Frontal cortex (tissue), 4 donors: ENCODE results near the gene RNASE1. TPM values are rescaled to one million over a fixed set of nuclear protein-coding genes. Genes with fewer than 3 reads are reported as not detected.

ENCODE experiments used
- DNase-seq, 2 donors: peaks; one replicate each; pipeline ENCODE4 v3.0.0; 2012; ENCODE audit warnings: low spot score in 2 of 2
- FAIRE-seq: peaks from 2 replicates; lab custom pipeline; 2012; peaks lifted over from hg19 to GRCh38; lab: Jason Lieb, UNC
- total RNA-seq: library from RNA; depleted of rRNA; stranded (reverse); fragments of >200 nt; gene quantifications from one replicate; pipeline ENCODE4 v1.2.3, GENCODE V29; 2014
- donor health status: control.
- donor health status: control.
- donor health status: control.

Gene RNASE1
- total RNA-seq, 1 donor from 2014 or later: 12.2 TPM

GRCh38 chr14:20811986-20812975 is 9.6 kb upstream of the RNASE1 start:
- no peak for DNase-seq
- FAIRE-seq: no peak

GRCh38 chr14:20809917-20810316 is 7.3 kb upstream of the RNASE1 start:
- FAIRE-seq (no peak), DNase-seq (no peak)

GRCh38 chr14:20808162-20808483 is 5.5 kb upstream of the RNASE1 start:
- no peak for DNase-seq
- FAIRE-seq: no peak

- FAIRE-seq (no peak), DNase-seq (no peak)
Observed at GRCh38 chr14:20807304-20808161, 4.9 kb upstream of the RNASE1 start.

- FAIRE-seq: no peak
Observed at GRCh38 chr14:20805485-20805884, 2.8 kb upstream of the RNASE1 start.

GRCh38 chr14:20803223-20803622 is 579 bp upstream of the RNASE1 start:
- FAIRE-seq: no peak
- no peak for DNase-seq

More at GRCh38 chr14:20805485-20805884, 2.8 kb upstream of the RNASE1 start:
- no peak for DNase-seq

GRCh38 chr14:20801726-20802125 is 918 bp downstream of the RNASE1 start:
- no peak for FAIRE-seq
- no peak for DNase-seq

GRCh38 chr14:20799892-20800544 is 2.6 kb downstream of the RNASE1 start:
- DNase-seq (no peak), FAIRE-seq (no peak)

GRCh38 chr14:20799456-20799891 is 3.2 kb downstream of the RNASE1 start:
- FAIRE-seq (no peak), DNase-seq (no peak)

- DNase-seq (no peak), FAIRE-seq (no peak)
Observed at GRCh38 chr14:20798932-20799331, 3.7 kb downstream of the RNASE1 start.

- no peak for DNase-seq
- FAIRE-seq: no peak
Observed at GRCh38 chr14:20798318-20798717, 4.3 kb downstream of the RNASE1 start.

- FAIRE-seq: no peak
- DNase-seq: no peak
Observed at GRCh38 chr14:20797164-20797563, 5.5 kb downstream of the RNASE1 start.

GRCh38 chr14:20794644-20795369 is 7.8 kb downstream of the RNASE1 start:
- no peak for FAIRE-seq

GRCh38 chr14:20792556-20792955 is 10.1 kb downstream of the RNASE1 start:
- no peak for FAIRE-seq

More at GRCh38 chr14:20794644-20795369, 7.8 kb downstream of the RNASE1 start:
- no peak for DNase-seq

GRCh38 chr14:20791597-20791996 is 11.0 kb downstream of the RNASE1 start:
- FAIRE-seq: no peak
- DNase-seq: no peak

More at GRCh38 chr14:20792556-20792955, 10.1 kb downstream of the RNASE1 start:
- no peak for DNase-seq

GRCh38 chr14:20791187-20791586 is 11.5 kb downstream of the RNASE1 start:
- DNase-seq: no peak
- no peak for FAIRE-seq

GRCh38 chr14:20790464-20791116 is 12.1 kb downstream of the RNASE1 start:
- no peak for FAIRE-seq
- DNase-seq: no peak

GRCh38 chr14:20789230-20789813 is 13.3 kb downstream of the RNASE1 start:
- FAIRE-seq: no peak
- DNase-seq: no peak

GRCh38 chr14:20787025-20787424 is 15.6 kb downstream of the RNASE1 start:
- DNase-seq (no peak), FAIRE-seq (no peak)
